SU-DHL-6 (cell line): ENCODE measurements around the gene ZFHX3.

Source experiments
- EZH2phosphoT487 ChIP-seq: fragments of 200-600 bp; sonication (generic), shearing (Covaris generic); conservative IDR thresholded peaks from 2 replicates; pipeline ENCODE4 v1.6.1; 2018; ENCODE audit warnings: mild to moderate bottlenecking, antibody characterized with exemption, low read length, moderate library complexity, mixed read lengths
- TF ChIP-seq, protein P1 (sequence below): fragments of 200-600 bp; sonication (generic); IDR thresholded peaks from one replicate; pipeline ENCODE4 v1.5.1; 2017; ENCODE audit warnings: antibody characterized with exemption, mild to moderate bottlenecking, low read length, moderate library complexity; ENCODE audit not compliant: insufficient read depth, poor library complexity, severe bottlenecking

DNA sequence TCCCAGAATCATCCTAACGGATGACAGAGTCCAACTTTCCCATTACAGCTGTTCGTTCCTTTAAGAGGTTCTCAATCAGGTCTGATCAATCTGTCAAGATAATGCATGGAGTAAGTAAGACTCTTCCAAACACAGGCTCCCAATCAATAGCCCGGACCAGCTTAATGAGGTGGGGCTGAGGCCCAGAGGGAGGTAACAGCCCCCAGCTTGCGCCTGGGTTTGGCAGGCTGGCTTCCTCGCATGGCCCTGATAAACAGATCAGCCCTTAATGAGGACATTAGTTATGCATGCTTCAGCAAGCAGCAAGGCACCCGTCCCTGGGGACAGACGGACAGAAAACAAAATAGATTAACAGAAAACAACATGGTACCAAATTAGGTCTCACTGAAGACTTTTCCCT lies 145.7 kb downstream of the ZFHX3 start:
- TF ChIP-seq, protein P1, sequence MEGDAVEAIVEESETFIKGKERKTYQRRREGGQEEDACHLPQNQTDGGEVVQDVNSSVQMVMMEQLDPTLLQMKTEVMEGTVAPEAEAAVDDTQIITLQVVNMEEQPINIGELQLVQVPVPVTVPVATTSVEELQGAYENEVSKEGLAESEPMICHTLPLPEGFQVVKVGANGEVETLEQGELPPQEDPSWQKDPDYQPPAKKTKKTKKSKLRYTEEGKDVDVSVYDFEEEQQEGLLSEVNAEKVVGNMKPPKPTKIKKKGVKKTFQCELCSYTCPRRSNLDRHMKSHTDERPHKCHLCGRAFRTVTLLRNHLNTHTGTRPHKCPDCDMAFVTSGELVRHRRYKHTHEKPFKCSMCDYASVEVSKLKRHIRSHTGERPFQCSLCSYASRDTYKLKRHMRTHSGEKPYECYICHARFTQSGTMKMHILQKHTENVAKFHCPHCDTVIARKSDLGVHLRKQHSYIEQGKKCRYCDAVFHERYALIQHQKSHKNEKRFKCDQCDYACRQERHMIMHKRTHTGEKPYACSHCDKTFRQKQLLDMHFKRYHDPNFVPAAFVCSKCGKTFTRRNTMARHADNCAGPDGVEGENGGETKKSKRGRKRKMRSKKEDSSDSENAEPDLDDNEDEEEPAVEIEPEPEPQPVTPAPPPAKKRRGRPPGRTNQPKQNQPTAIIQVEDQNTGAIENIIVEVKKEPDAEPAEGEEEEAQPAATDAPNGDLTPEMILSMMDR = no peak
- TF ChIP-seq EZH2phosphoT487 = no peak
